Inflammatory macrophage treated with lipopolysaccharide for 4 hours (primary cell): ENCODE data around the gene PTK7.
"Not testable (repeated sequence)": the region's sequence is repeated elsewhere in the genome, so short reads cannot be mapped to it uniquely, and the experiment has no call there.

Source experiments
- DNase-seq: peaks from one replicate; pipeline ENCODE4 v3.0.0-alpha.2; 2020

The PTK7 gene

DNA sequence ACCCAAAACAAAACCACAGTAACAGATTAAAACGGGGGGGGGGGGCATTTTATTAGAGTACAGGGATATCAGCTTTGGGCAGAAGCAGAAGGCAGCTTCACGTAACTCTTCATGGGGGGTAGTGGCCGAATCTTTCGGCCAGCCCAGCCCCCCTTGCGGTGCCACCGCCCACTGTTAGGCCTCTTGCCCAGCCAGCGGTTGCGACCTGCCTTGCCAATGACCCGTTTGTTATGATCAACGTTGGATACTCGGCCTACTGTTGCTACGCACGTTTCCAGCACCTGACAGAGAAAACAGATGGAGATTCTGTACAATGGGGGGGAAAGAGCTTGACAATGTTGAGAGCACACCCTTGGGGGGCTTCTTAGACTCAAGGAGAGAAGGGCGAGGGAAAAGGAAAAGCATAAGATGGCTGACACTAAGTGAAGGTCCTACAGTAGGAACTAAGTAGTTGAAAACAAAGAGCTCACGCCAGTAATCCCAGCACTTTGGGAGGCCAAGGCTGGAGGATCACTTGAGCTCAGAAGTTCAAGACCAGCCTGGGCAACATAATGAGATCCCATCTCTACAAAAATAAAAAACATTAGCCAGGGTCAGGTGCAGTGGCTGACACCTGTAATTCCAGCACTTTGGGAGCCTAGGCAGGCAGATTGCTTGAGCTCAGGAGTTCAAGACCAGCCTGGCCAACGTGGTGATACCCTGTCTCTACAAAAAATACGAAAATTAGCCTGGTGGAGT is 21.7 kb upstream of the PTK7 start:
- no peak for DNase-seq

DNA sequence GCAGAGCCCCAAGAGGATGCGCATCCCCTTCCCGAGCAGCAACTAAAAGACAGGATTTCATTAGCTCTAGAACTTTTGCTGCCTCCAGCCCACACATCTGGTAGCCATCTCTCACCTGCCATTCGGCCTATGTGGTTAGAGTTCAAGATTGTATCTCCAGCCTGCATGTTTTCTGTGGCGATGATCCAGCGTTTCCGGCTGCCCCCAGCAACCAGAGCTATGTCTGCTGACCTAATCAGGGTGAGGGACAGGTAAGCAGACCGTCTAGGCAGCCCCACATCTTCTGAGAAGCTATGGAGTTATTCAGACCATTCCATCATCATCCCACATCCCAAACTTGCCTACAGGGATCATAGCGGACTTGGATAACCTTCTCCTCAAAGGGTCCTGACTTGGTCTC is 20.1 kb upstream of the PTK7 start:
- DNase-seq = no peak

DNA sequence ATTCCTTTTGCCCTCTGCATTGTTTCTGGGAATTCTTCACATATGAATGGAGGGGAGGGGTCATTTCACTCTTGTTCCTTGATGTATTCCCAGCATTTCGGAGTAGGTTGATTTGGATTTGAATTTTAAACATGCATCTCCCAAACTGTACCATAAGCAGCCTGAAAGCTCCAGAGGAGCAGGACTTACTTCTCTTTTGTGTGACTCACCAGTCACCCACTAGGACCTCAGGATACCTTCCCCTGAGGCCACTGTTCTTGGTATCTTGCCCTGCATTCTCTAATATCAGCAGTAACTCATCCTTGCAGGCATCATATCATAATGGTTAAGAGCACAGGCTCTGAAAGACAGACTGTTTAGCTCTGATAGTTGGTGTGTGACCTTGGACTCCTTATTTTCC is 17.6 kb upstream of the PTK7 start:
- peak; percentile 27 for DNase-seq

DNA sequence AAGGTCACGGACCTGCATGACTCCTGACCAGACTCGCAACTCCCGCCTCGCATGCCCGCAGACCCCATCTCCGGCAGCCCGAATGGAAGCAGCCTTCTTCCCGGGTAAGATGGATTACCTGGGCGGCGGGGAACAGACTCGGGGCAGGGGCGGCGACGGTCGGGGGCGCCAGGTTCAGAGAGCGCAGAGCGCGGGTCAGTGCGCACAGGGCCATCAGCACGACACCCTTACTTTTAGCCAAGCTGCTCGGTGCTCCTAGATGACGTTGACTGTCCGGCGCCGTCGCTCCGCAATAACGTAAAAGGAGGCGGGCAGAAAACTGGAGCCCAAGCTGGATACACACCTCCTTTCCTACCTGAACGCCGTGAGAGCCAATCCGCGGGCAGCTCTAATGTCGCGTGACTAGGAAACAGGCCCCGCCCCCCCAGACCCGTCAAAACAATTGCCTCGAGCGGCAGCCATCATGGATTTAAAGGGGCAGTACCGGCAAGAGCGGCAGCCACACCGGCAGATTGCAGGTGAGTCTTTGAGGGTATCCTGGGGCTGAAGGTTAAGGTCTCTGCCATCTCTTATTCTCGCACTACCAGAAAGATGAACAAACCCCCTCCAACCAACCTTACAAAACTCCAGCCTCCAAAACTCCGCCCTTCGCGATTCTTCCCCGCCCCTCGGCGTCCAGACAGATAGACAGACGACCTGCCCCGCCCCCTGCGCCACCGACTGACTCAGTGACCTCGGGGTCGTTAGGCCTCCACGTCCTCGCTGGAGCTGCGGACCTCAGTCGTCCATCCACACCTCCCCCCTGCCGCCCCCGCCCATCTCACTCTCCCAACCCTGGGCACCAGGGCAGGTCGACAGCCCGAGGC is 16.7 kb upstream of the PTK7 start, which contains the start of the genes KLC4 and MRPL2:
TSS of gene KLC4 (plus strand) at position 464 of the 866 bp plus-strand sequence. CDS start 1,705 bp downstream, outside the sequence.
TSS of gene MRPL2 (minus strand) at position 267 of the 866 bp plus-strand sequence. CDS start at position 214, 53 bp downstream.
- DNase-seq = peak; percentile 99

DNA sequence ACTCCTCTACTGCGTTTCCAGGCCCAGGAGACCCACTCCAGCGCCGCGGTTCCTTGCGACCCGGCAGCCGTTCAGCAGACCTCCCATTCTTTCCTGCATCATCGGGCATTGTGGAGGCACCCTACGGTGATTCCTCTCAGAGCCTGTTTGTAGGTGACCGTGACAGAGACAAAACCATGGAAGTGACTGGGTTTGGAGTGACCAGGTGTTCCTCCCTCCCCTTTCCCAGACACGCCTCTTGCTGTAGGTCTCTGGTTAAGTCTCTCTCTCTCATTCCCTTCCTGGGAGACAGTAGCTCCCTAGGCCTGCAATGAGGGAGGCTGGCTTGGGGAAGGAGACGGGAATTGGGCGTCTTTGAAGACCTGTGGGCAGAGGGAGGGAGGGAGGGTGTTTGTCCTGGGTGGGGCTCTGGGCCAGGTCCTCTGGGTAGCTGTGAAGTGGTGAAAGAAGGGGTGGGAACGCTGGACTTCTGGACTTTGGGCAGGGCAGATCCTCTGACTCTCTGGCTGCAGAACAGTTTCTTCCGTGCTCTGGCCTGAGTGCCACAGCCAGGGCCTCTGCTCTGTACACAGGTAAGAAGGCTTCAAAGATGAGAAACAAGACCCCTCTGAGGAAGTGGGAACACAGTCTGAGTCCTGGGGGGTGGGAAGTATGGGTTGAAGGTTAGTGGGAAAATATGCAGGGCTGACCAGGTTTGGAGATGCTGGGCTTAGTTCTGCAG is 15.9 kb upstream of the PTK7 start:
- DNase-seq = no peak

DNA sequence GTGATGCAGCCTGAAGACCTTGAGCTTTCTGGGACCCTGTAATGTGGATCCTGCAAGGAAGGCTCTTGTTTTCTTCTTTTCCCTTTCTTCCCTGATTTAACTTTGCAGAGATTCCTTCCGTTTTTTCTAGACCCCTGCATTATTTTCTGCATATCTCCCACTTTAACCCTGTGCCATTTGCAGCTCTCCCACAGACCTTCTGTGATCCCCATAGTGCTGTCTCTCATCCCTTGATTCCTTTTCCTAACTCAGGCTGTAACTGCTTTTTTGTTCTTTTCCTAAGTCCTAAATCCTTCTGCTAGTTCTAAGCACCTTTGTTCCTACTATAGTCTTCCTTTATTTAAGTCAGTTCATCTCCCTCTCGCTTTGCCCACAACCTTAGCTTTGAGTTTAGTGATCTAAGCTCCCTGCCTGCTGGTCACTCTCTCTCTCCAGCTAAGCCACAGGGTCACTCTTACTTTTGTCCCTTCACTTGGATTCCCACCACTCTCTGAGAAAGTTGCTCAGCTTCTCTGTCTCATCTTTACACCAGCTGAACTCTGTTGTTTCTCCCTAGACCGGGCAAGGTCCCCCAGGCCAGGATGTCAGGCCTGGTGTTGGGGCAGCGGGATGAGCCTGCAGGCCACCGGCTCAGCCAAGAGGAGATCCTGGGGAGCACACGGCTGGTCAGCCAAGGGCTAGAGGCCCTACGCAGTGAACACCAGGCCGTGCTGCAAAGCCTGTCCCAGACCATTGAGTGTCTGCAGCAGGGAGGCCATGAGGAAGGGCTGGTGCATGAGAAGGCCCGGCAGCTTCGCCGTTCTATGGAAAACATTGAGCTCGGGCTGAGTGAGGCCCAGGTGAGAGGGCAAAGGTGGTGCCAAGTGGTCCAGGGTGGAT is 15.1 kb upstream of the PTK7 start:
- no peak for DNase-seq

DNA sequence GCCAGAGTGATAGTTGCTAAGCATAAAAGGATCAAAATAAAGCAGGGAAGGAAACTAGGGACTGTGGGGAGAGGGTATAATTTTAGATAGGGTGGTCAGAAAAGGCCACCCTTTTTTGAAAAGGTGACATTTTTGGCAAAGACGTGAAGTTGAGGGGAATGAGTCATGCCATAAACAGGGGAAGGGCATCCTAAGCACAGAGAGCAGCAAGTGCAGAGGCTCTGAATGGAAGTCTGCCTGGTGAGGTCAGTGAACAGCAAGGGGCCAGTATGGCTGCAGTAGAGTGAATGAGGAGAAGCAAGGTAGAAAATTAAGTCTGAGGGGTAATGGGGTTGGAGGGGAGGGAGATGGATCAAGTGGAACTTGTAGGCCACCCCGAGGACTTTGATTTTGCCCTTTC is 14.3 kb upstream of the PTK7 start:
- no peak for DNase-seq

DNA sequence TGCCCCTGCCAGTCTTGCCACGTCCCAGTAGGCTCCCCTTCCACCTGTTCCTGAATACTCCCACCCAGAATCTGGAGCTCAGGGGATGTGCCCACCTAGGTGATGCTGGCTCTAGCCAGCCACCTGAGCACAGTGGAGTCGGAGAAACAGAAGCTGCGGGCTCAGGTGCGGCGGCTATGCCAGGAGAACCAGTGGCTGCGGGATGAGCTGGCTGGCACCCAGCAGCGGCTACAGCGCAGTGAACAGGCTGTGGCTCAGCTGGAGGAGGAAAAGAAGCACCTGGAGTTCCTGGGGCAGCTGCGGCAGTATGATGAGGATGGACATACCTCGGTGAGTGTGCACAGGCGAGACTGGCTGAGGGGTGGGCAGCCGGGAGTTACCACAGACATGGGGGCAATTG is 13.3 kb upstream of the PTK7 start:
- DNase-seq = no peak

DNA sequence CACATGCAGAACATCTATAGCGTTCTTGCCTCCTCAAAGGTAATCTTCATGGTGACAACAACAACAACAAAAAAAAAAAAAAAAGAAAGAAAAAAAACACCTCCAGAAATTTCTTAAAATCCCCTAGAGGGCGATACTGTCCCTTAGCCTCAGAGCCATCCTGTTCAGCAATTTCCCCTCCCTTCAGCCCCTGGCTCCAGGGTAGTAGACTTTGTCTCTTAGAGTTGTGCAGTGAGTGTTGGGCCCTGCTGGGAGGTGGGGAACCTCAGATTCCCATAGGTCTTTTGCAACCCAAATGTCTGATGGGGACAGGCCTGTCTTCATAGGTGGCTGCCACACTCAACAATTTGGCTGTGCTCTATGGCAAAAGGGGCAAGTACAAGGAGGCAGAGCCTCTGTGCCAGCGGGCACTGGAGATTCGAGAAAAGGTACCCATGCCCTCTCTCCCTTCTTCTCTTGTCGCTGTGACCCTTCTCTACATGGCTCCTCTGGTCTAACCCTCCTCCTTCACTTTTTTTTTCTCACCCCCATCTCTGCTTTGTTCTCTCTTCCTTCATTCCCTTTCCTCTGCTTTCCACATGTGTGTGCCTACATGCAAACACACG is 6.0 kb upstream of the PTK7 start:
- peak; percentile 31 for DNase-seq

DNA sequence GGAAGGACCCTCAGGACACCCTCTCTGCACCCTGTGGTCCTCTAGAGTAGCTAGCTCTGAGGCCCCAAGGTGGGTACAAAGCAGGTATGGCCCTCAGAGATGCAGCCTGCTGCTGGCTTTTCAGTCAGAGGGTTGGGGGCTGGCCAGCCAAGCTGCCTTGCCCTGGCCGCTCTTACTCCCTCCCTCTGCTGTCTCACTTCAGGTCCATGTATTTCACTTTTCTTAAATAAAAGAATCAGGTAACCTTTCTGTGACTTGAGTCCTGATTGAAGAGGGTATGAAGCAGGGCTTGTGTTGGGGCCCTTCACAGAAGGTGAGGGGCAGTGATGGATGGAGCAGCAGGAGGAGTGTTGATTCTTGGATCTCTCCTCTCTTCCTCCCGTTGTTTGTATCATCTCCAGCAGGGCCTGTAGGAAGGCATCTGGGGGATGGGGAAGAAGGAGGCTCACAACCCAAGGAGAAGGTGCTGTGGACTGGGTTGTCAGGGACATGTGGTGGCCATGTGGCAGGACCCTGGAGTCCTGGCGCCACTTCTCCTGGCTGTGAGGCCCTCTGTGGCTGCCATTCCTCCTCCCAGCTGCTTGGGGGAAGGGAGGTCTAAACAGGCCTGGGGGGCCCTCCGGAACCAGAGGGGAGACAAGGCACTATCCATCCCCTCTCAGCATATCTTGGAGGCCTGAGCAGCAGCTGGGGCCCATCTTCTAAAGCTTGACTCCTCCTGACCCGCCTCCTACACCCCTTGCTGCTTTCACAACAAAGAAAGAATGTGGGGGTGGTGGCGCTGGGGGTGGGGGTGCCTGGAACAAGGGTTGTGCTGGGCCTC is 1.1 kb upstream of the PTK7 start:
- no peak for DNase-seq

DNA sequence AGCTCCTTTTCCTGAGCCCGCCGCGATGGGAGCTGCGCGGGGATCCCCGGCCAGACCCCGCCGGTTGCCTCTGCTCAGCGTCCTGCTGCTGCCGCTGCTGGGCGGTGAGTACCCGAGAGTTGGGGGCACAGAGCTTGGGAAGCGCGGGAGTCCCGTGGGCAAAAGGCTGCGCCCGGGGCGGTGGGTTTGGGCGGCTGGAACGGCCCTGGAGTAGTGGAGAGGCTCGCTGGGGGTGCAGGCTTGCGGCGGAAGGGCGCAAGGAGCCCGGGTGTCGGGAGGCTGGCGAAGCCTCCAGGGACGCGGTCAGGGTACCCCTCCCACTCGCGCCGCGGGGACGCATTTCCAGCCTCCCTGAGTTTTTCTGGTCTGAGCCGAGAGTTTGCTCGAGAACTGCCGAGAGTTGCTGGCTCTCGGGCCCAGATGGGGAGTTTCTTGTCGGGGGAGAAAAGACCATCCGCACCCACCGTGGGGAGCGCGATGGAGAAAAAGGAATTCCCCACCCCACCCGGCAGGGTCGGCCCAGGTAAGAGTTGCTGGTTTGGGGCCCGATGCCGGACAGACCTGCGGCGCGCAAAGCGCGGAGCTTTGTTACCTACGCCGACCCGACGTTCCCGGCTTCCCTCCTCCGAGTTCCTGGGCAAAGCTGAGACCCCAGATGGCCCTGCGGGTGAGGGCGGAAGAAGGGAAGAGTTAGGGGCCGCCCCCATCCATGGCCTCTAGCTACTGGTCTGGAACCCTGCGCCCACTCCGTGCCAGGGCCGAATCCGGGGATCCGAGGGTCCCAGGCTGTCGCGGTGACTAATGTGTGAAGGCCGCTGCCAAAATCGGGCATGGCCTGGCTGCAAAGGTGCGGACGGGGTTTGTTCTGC is 584 bp downstream of the PTK7 start:
- no peak for DNase-seq

DNA sequence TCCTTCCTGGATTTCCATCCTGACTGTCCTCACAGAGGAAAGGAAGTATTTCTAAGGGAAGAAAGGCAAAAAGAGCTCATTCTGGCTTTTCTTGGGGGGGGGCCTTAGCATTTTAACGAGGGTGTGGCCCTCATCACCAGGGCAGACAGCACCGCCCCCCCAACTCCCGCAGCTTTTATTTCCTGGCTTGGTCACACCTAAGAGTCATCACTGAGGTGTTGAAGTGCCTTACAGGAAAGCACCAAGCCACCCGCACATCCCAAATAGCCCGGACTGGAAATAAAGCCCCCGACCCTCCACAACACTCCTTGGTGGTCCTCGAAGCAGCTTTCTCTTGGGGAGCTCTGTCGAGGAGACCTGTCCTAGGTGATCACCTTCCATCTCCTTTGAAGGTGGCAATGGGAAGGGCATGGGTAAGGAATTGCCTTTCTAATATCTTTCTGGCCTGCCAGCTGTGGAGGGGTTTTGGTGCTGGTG is 1.3 kb downstream of the PTK7 start:
- no peak for DNase-seq

DNA sequence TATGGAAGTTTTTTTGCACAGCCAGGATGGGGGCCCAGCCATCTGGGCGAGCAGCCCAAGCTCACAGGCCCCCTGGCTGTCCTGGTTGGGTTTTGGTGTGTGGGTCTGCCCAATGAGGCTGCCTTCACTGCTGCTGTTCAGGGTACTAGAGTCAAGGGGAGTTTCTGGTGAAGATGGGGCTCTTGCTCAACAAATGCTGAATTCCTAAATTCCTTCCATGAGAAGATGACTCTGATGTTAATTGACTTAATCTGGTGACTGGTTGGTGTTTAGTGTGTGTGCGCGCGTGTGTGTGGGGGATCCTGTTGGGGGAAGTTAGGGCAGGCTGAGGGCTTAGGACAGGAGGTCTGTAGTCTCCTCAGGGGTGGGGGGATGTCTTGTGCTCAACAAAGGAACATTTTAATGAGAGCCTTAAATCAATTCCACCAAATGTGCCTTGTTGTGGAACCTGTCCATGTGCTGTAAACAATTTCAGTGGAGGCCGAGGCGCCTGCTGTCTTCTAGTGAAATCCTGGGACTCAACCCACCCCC is 1.9 kb downstream of the PTK7 start:
- DNase-seq = no peak

DNA sequence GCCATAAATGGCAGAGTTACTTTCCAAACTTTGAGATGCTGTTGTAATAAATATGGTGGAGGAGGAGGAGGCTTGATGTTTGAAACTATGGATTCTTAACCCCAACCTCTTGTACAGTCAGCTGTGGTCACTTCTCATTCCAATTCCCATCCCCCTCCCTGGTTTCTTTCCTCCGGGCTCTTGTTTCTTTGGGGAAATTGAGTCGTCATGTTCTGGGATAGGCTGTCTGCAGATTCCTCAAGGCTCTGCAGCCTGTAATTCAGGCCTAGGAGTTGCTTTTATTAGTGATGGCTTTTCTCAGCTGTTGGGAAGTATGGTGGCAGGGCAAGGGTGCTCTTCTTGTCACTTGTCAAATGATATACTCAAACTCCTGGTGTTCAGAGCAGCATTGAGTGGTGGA is 2.6 kb downstream of the PTK7 start:
- no peak for DNase-seq

DNA sequence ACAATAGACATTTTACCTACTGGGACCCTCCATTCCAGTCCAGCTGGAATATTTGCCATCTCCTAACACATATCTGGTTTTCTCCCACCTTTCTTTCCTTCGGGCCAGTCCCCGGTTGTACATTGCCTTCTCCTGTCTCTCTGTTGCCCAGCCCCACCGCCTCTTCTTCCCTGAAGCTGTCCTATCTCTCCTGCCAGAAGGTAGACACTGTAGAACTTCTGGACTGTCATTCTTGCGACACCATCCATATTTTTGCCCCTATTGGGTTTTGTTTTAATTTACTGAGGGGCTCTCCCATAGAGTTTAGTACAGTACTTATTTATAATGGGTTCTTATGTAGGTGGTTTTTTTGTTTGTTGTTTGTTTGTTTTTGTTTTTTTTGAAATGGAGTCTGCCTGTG is 4.9 kb downstream of the PTK7 start:
- DNase-seq = no peak

DNA sequence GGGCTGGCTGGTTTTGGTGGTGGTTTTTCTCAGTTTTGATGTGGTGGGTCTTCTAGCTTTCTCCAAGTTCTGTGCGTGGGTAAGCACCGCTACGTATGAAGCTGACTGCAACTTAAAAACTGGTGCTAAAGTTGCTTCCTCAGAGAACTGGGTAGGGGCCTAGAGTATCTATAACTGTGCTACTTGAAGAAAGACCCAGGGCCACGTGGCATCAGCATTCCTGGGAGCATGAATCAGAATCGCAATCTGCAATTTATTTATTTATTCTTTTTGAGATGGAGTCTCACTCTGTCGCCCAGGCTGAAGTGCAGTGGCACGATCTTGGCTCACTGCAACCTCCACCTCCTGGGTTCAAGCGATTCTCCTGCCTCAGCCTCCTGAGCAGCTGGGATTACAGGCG is 5.8 kb downstream of the PTK7 start:
- DNase-seq = not testable (repeated sequence)

DNA sequence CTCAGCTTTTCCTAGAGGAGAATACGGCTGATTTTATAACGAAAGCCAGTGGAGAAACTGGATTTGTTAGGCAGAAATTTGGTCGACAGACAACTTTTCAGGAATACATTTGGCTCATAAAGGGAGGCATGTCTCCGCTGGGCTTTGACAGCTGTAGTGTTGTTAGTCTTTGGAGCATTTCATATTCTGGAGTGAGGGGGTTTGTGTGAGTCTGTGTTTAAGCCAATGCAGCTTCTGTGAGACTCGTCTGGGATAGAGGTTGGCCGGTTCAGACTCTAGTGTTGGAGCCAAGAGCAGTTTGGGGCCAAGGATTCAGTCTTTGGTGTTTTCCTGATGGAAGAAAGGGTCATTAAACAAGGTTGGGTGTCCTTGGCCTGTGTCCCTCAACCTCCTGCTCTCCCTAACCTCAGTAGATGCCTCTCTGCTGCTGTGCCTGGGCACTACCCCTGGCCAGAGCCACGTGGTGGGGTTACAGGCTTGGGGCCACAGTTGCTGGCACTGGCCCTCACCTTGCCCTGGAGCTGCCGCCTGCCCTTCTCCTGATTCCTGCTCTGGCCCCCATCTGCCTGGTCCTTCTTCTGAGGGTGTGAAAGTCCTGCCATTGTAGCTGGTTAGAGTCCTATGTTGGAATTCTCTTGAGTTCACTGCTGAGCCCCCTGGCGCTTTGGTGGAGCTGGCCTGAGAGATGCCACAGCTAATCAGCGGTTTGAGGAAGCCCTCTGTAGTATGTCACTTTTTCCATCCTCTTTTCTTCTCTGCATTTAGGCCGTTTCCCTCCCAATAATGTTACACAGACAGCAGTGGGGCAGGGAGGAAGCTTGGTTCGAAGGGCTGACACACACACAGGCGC is 6.9 kb downstream of the PTK7 start:
- DNase-seq = no peak

DNA sequence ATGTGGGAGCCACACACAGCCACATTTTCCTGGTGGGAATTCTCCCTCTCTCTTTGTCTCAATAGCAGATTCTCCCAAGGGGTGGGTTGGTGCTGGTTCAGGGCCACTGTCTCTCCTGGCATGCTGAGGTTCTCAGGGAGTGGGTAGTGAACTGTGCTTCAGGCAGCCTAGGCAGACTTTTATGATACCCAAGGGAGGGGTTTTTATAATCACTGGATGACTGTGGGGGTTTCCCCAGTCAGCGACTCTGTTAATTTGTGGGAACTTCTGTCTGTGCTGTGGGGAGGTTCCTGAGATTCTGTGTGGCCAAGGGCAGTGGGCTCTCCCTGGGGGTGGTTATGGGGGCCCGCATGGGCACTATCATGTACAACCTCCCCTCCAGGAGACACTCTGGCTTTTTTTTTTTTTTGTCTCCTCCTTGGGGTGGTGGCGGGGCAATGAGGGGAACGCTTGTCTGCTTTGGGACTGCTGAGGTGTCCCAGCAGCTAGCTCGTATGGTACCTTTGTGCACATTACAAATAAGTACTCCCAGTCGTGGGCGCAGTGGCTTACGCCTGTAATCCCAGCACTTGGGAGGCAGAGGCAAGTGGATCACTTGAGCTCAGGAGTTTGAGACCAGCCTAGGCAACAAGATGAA is 10.0 kb downstream of the PTK7 start:
- DNase-seq = no peak
